ENCODE data around the gene DCANP1.

DCANP1 gene

DNA sequence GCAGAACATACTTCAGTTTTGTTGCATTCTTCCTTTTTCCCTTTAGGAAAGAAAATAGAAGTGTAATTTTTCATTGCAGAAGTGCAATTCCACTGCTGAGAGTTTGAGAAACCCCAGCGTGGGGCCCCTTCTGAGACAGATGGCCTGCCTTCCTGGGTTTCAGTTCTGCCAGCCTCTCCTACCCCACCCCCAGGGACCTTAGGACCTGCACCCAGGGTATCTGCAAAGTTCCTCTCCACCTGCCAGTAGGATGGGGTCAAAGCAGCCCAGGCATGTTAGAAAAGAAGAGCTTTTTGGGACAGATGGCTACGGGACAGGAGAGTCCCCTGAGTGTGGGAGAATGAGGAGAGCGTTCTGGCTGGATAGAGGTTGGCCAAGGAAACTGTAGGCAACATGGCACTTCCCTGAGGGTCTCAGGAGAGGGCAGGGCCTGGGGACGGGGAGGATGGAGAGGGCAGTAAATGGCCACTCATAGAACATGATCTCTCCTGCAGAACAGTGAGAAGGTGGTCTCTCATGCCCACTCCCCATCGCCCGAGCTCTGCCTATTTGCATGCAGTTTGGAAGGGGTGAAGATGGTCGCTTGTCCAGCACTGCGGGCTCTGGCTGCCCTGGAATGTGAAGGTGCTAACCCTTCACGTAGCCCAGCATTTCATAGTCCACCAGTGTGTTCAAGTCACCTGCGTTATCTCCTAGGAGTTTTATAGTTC, 5.3 kb upstream of the DCANP1 start, which contains the start of gene TIFAB:
TSS of gene TIFAB (minus strand) at position 31 of the 710 bp plus-strand sequence. CDS start 2,412 bp downstream, outside the sequence.
- Histone ChIP-seq H3K27me3 (ENCODE audit: control insufficient read depth in 1 of 2, insufficient read depth in 2 of 2, low read length in 2 of 2) (peaks cover 0 to 6% of the 10 kb centered on the region in 2 donors), H3K4me1 (ENCODE audit: insufficient read depth, low read length) (no peaks in the 10 kb centered on the region), H3K4me3 (ENCODE audit: low read depth in 1 of 2, low read length in 2 of 2) (no peak within 1 kb of the TSS), H3K27ac (ENCODE audit: low read depth, low read length) (no peak within 1 kb of the TSS), H3K9ac (ENCODE audit: low read length) (no peak within 1 kb of the TSS), H3K9me3 (ENCODE audit: low read length) (no peaks in the 10 kb centered on the region), H3K36me3 (ENCODE audit: insufficient read depth, low read length) (no peaks in the 10 kb centered on the region)

- H3K9ac ChIP-seq (ENCODE audit: low read length) = no peak overlapping the region
- no peak overlapping the region for H3K4me3 ChIP-seq (ENCODE audit: low read depth in 1 of 2, low read length in 2 of 2)
- no peaks in the 10 kb centered on the region for H3K36me3 ChIP-seq (ENCODE audit: insufficient read depth, low read length)
- H3K4me1 ChIP-seq (ENCODE audit: insufficient read depth, low read length) = no peaks in the 10 kb centered on the region
- H3K27me3 ChIP-seq (ENCODE audit: control insufficient read depth in 1 of 2, insufficient read depth in 2 of 2, low read length in 2 of 2) = peaks cover 0 to 6% of the 10 kb centered on the region in 2 donors
- no peaks in the 10 kb centered on the region for H3K9me3 ChIP-seq (ENCODE audit: low read length)
- no peak overlapping the region for H3K27ac ChIP-seq (ENCODE audit: low read depth, low read length)
Observed at GRCh38 chr5:135451581-135452320, 4.6 kb upstream of the DCANP1 start.

DNA sequence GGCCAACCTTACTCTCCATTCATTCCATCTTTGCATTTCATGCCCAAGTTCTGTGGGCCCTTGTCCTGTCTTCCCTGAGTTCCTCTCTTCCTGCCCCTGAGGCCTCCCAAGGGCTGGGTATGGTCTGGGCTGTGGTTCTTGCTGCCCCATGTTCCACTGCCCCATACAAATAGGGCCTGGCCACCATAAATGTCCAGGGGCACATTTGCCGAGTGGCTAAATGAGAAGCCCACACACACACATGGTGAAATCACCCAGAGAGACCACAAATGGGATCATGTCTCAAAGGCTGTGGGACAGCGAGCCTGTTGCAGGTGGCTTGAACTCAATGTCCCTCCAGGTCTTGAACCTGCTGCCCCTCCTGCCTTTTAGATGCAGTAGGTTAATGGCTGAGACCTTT, 3.8 kb upstream of the DCANP1 start:
- Histone ChIP-seq H3K36me3 (ENCODE audit: insufficient read depth, low read length) (no peaks in the 10 kb centered on the region), H3K27ac (ENCODE audit: low read depth, low read length) (no peak overlapping the region), H3K27me3 (ENCODE audit: control insufficient read depth in 1 of 2, insufficient read depth in 2 of 2, low read length in 2 of 2) (peaks cover 0 to 1% of the 10 kb centered on the region in 2 donors), H3K4me3 (ENCODE audit: low read depth in 1 of 2, low read length in 2 of 2) (no peak overlapping the region), H3K9me3 (ENCODE audit: low read length) (no peaks in the 10 kb centered on the region), H3K9ac (ENCODE audit: low read length) (no peak overlapping the region), H3K4me1 (ENCODE audit: insufficient read depth, low read length) (no peaks in the 10 kb centered on the region)

GRCh38 chr5:135450336-135450735, 3.2 kb upstream of the DCANP1 start:
- Histone ChIP-seq H3K9ac (ENCODE audit: low read length) (no peak overlapping the region), H3K4me1 (ENCODE audit: insufficient read depth, low read length) (no peaks in the 10 kb centered on the region), H3K36me3 (ENCODE audit: insufficient read depth, low read length) (no peaks in the 10 kb centered on the region), H3K4me3 (ENCODE audit: low read depth in 1 of 2, low read length in 2 of 2) (no peak overlapping the region), H3K27me3 (ENCODE audit: control insufficient read depth in 1 of 2, insufficient read depth in 2 of 2, low read length in 2 of 2) (no peaks in the 10 kb centered on the region), H3K9me3 (ENCODE audit: low read length) (no peaks in the 10 kb centered on the region), H3K27ac (ENCODE audit: low read depth, low read length) (no peak overlapping the region)

GRCh38 chr5:135449644-135450043, 2.5 kb upstream of the DCANP1 start:
- Histone ChIP-seq H3K27me3 (ENCODE audit: control insufficient read depth in 1 of 2, insufficient read depth in 2 of 2, low read length in 2 of 2) (no peaks in the 10 kb centered on the region), H3K4me1 (ENCODE audit: insufficient read depth, low read length) (no peaks in the 10 kb centered on the region), H3K9me3 (ENCODE audit: low read length) (no peaks in the 10 kb centered on the region), H3K4me3 (ENCODE audit: low read depth in 1 of 2, low read length in 2 of 2) (no peak overlapping the region), H3K9ac (ENCODE audit: low read length) (no peak overlapping the region), H3K36me3 (ENCODE audit: insufficient read depth, low read length) (no peaks in the 10 kb centered on the region), H3K27ac (ENCODE audit: low read depth, low read length) (no peak overlapping the region)

DNA sequence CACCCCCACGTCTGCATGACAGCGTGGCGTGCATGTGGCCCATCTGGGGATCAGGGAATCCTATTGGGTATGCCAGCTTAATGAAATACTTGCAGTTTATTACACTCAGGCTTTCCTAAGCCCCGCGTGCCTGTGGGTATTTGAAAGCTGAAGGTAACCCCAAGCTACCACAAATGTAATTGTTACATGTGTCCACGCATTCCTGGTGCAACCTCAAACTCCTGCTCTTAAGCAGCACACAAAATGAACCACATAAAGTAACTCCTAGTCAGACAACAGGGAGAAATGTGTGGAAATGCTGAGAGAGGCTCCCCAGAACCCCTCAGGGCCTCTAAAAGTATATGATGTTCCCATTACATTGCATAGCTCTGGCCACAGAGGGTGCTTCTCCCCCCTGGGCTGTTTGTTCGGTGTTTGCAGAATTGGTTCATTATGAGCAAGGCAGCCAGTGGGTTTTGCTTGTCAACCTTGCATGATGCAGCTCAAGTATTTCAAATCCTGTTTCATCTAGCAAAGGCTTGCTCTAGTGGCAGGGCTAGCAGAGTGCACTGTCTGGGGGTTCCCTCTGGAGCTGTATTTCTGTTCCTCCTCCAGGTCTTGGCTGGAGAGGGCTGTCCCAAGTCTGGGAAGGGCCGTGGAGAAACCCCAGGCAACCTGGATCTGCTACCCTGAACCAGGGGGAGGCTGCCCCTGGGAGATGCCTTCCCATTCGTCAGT, 1.8 kb upstream of the DCANP1 start:
- Histone ChIP-seq H3K9ac (ENCODE audit: low read length) (no peak overlapping the region), H3K36me3 (ENCODE audit: insufficient read depth, low read length) (no peaks in the 10 kb centered on the region), H3K9me3 (ENCODE audit: low read length) (no peaks in the 10 kb centered on the region), H3K4me1 (ENCODE audit: insufficient read depth, low read length) (no peaks in the 10 kb centered on the region), H3K27me3 (ENCODE audit: control insufficient read depth in 1 of 2, insufficient read depth in 2 of 2, low read length in 2 of 2) (no peaks in the 10 kb centered on the region), H3K4me3 (ENCODE audit: low read depth in 1 of 2, low read length in 2 of 2) (no peak overlapping the region), H3K27ac (ENCODE audit: low read depth, low read length) (no peak overlapping the region)

DNA sequence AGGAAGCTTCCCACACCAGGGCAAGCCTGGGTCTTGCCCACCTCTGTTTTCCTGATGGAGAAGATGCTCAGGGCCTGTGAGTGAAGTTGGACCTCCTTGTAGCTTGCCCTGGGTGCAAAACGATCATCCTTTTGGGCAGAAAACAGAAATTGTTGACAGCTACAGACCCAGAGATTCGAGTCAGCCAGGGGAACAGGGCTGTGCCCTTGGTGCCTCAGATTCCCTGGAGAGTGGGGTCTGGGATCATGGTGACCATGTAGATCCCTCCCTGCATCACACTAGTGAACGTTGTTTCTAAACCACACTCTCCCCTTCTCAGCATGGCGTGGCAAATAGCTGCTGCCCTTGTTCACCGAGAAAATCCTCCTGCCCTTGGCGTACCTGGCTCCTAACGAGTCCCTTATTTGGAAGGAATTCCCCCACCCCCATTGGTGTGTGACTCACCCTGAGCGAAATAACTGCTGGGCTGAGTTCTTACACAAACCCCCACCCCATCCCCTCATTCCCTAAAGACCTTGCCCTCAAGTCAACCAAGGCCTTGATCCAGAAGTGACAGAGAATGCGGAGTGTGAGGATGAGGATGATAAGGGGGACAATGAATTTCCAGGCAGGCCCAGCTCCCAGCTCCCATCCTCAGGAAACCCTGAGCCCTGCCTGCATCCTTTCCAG, 1.1 kb upstream of the DCANP1 start:
- H3K9me3 ChIP-seq (ENCODE audit: low read length) = no peaks in the 10 kb centered on the region
- no peak overlapping the region for H3K27ac ChIP-seq (ENCODE audit: low read depth, low read length)
- H3K9ac ChIP-seq (ENCODE audit: low read length) = no peak overlapping the region
- H3K4me1 ChIP-seq (ENCODE audit: insufficient read depth, low read length) = peaks cover 7% of the 10 kb centered on the region
- H3K4me3 ChIP-seq (ENCODE audit: low read depth in 1 of 2, low read length in 2 of 2) = no peak overlapping the region
- H3K36me3 ChIP-seq (ENCODE audit: insufficient read depth, low read length) = no peaks in the 10 kb centered on the region
- no peaks in the 10 kb centered on the region for H3K27me3 ChIP-seq (ENCODE audit: control insufficient read depth in 1 of 2, insufficient read depth in 2 of 2, low read length in 2 of 2)

- Histone ChIP-seq H3K9ac (ENCODE audit: low read length) (no peak overlapping the region), H3K36me3 (ENCODE audit: insufficient read depth, low read length) (no peaks in the 10 kb centered on the region), H3K4me1 (ENCODE audit: insufficient read depth, low read length) (peaks cover 13% of the 10 kb centered on the region), H3K27ac (ENCODE audit: low read depth, low read length) (no peak overlapping the region), H3K9me3 (ENCODE audit: low read length) (no peaks in the 10 kb centered on the region), H3K4me3 (ENCODE audit: low read depth in 1 of 2, low read length in 2 of 2) (no peak overlapping the region), H3K27me3 (ENCODE audit: control insufficient read depth in 1 of 2, insufficient read depth in 2 of 2, low read length in 2 of 2) (no peaks in the 10 kb centered on the region)
Observed at GRCh38 chr5:135446615-135447014, 533 bp downstream of the DCANP1 start.

DNA sequence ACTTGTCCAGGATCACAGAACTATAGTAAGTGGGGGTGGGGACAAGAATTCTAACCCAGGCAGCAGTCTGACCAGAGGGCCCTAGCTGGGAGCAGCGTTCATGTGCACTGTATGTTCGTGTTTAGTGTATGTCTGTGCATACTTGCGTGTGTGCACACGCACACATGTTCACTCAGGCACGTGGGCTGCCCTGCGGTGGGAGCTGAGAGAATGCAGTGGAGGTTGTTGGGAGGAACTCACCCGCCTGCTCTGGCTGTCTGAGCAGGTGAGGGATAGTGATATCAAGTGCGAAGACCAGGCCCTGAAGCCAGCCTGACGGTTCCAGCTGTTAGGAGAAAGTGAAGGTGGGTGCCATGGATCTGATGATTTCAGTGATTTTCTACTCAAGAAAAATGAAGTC, 942 bp downstream of the DCANP1 start:
- no peaks in the 10 kb centered on the region for H3K9me3 ChIP-seq (ENCODE audit: low read length)
- no peak overlapping the region for H3K4me3 ChIP-seq (ENCODE audit: low read depth in 1 of 2, low read length in 2 of 2)
- H3K27me3 ChIP-seq (ENCODE audit: control insufficient read depth in 1 of 2, insufficient read depth in 2 of 2, low read length in 2 of 2) = no peaks in the 10 kb centered on the region
- H3K4me1 ChIP-seq (ENCODE audit: insufficient read depth, low read length) = peaks cover 13% of the 10 kb centered on the region
- no peak overlapping the region for H3K27ac ChIP-seq (ENCODE audit: low read depth, low read length)
- no peak overlapping the region for H3K9ac ChIP-seq (ENCODE audit: low read length)
- H3K36me3 ChIP-seq (ENCODE audit: insufficient read depth, low read length) = no peaks in the 10 kb centered on the region

DNA sequence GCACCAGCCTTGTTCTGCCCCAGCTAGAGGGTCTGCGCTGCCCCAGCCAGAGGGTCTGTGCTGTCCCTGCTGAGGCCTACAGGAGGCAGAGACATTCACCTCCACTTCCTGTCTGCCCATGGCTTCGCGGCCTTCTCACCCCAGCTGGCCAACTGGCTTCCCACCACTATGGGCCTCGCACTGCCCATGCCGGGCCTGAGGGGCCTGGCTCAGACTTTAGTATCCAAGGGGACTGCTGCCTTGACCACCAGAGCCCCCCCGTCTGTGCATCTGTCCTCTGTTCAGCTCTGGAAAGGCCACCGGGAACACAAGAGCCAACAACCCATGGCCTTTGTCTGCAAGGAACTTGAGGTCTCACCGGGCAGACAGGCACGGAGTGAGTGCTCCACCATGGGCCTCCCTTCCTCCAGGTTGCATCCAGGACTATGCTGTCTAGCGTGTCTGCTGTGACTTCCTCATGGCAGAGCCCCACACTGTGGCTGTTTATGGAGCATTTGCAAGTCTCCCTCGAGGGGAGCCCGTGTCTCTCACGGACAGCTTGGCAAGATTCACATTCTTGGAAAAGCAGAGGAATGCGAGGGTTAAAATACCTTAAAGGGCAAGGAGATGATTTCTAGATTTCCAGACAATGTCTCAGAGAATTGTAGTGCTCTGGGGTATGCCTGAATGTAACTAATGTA, 1.7 kb downstream of the DCANP1 start:
- H3K9me3 ChIP-seq (ENCODE audit: low read length) = no peaks in the 10 kb centered on the region
- no peak overlapping the region for H3K27ac ChIP-seq (ENCODE audit: low read depth, low read length)
- no peaks in the 10 kb centered on the region for H3K27me3 ChIP-seq (ENCODE audit: control insufficient read depth in 1 of 2, insufficient read depth in 2 of 2, low read length in 2 of 2)
- no peaks in the 10 kb centered on the region for H3K36me3 ChIP-seq (ENCODE audit: insufficient read depth, low read length)
- no peak overlapping the region for H3K9ac ChIP-seq (ENCODE audit: low read length)
- H3K4me1 ChIP-seq (ENCODE audit: insufficient read depth, low read length) = peaks cover 13% of the 10 kb centered on the region
- no peak overlapping the region for H3K4me3 ChIP-seq (ENCODE audit: low read depth in 1 of 2, low read length in 2 of 2)

DNA sequence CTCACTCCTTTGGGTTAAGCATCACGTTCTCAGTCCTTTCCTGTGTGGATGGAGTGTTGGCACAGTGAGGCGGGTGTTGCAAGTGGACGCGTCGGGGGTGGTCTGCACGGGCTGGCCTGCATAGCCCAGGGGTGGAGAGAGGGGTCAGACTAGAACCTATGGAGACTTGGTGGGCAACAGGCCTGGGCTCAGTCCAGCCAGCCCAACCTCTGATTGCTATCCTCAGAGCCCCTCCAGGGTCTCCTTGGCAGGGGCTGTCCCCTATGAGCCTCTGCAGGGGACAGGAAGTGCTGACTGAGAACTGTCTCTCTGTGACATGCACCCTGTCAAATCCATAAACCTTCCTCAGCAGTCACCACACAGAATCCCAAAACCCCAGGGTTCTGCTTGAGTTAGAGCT, 2.3 kb downstream of the DCANP1 start:
- no peak overlapping the region for H3K4me3 ChIP-seq (ENCODE audit: low read depth in 1 of 2, low read length in 2 of 2)
- no peaks in the 10 kb centered on the region for H3K9me3 ChIP-seq (ENCODE audit: low read length)
- H3K27ac ChIP-seq (ENCODE audit: low read depth, low read length) = no peak overlapping the region
- H3K36me3 ChIP-seq (ENCODE audit: insufficient read depth, low read length) = no peaks in the 10 kb centered on the region
- no peaks in the 10 kb centered on the region for H3K27me3 ChIP-seq (ENCODE audit: control insufficient read depth in 1 of 2, insufficient read depth in 2 of 2, low read length in 2 of 2)
- H3K4me1 ChIP-seq (ENCODE audit: insufficient read depth, low read length) = peaks cover 13% of the 10 kb centered on the region
- H3K9ac ChIP-seq (ENCODE audit: low read length) = no peak overlapping the region
